Breast epithelium (tissue), 3 donors: ENCODE data around the gene SIK3.

Source experiments
- CTCF ChIP-seq, 3 donors: fragments of 450-650 bp; IDR thresholded peaks; one replicate each; pipeline ENCODE4 v1.5.1; 2016 to 2017; ENCODE audit warnings: antibody characterized with exemption in 3 of 3, mild to moderate bottlenecking in 3 of 3, moderate library complexity in 3 of 3
- POLR2A ChIP-seq: fragments of 450-650 bp; IDR thresholded peaks from one replicate; pipeline ENCODE4 v1.6.1; 2016; ENCODE audit warnings: antibody characterized with exemption, mild to moderate bottlenecking, moderate library complexity

GRCh38 chr11:116928845-116929244, 169.4 kb downstream of the SIK3 start:
- no peak for TF ChIP-seq POLR2A
- no peak for TF ChIP-seq CTCF (IDR thresholded peaks at IDR 0.05)
